ENCODE measurements around the gene ARL3.

DNA sequence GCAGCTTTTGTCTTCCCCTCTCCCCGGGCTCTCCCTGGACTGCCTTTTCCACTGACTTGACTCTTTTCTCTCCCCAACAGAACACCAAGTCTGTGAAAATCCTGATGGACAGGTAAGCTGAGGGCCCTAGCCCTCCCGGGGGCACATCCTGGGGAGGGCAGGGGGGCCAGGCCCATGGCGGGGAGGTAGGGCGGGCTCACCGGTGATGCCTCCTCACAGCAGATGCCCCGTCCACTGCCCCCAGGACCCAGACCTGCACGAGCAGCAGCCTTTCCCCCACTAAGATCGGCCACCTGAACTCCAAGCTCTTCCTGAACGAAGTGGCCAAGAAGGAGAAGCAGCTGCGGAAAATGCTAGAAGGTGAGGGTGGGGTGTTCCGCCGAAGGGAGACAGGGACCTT, 58.2 kb downstream of the ARL3 start:
- TF ChIP-seq, protein P1, sequence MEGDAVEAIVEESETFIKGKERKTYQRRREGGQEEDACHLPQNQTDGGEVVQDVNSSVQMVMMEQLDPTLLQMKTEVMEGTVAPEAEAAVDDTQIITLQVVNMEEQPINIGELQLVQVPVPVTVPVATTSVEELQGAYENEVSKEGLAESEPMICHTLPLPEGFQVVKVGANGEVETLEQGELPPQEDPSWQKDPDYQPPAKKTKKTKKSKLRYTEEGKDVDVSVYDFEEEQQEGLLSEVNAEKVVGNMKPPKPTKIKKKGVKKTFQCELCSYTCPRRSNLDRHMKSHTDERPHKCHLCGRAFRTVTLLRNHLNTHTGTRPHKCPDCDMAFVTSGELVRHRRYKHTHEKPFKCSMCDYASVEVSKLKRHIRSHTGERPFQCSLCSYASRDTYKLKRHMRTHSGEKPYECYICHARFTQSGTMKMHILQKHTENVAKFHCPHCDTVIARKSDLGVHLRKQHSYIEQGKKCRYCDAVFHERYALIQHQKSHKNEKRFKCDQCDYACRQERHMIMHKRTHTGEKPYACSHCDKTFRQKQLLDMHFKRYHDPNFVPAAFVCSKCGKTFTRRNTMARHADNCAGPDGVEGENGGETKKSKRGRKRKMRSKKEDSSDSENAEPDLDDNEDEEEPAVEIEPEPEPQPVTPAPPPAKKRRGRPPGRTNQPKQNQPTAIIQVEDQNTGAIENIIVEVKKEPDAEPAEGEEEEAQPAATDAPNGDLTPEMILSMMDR (conservative IDR thresholded peaks at IDR 0.05 in 1 of 2, IDR thresholded peaks at IDR 0.05 in 1 of 2; ENCODE audit: extremely low read depth in 1 of 2, insufficient read depth in 1 of 2, low read depth in 1 of 2, low read length in 2 of 2), result no peak
- TF ChIP-seq EZH2 (IDR thresholded peaks at IDR 0.05; ENCODE audit: borderline replicate concordance, low read length), result no peak

Measured in mammary epithelial cell (primary cell).